Measurements from ENCODE around the gene ELOVL6. TPM values are rescaled to one million over a fixed set of nuclear protein-coding genes. Genes with fewer than 3 reads are reported as not detected.
A peak's percentile ranks its signal among the peaks of the same experiment; 100 is the strongest.

The ELOVL6 gene
- total and polyA plus RNA-seq, 9 of the 15 experiments (the other 6 are each of a cell fraction or from before 2014, with no cell fraction given), result 18.3 to 82.6 (median 46.0) TPM

GRCh38 chr4:110198435-110199416 is at the start of gene ELOVL6 (continued):
- TF ChIP-seq FUS (optimal IDR thresholded peaks at IDR 0.05; ENCODE audit: low read depth, low read length) (no peak), RUNX1 (IDR thresholded peaks at IDR 0.05; ENCODE audit: low read depth) (no peak), TFAP4 (CRISPR knock-in tag; IDR thresholded peaks at IDR 0.05; ENCODE audit: borderline replicate concordance) (peak; percentile 62; the same call in 1 of the 2 replicates), CCNT2 (IDR thresholded peaks at IDR 0.05; ENCODE audit: borderline replicate concordance, extremely low read depth, insufficient read length, low read depth, low read length) (no peak), KAT7 (CRISPR knock-in tag; IDR thresholded peaks at IDR 0.05; ENCODE audit: borderline replicate concordance) (0 out of 2 replicates have a peak, but pooled peaks have one; percentile 42), LEF1 (IDR thresholded peaks at IDR 0.05) (peak; percentile 96), RNF2 (IDR thresholded peaks at IDR 0.05) (peak; percentile 97), BCOR (IDR thresholded peaks at IDR 0.05) (peak; percentile 85), FOXK2 (conservative IDR thresholded peaks at IDR 0.05 in 1 of 2, IDR thresholded peaks at IDR 0.05 in 1 of 2; ENCODE audit: low read depth in 2 of 2) (peak; percentile 70 to 86), ZBTB40 (IDR thresholded peaks at IDR 0.05) (peak; percentile 80), ZBTB40 (CRISPR knock-in tag; IDR thresholded peaks at IDR 0.05) (no peak), CBX5 (IDR thresholded peaks at IDR 0.05; ENCODE audit: borderline replicate concordance, low read depth) (0 out of 2 replicates have a peak, but pooled peaks have one; percentile 14), RBM17 (IDR thresholded peaks at IDR 0.05; ENCODE audit: borderline replicate concordance, low read depth, low read length) (no peak)
- TF ChIP-seq, protein P1, sequence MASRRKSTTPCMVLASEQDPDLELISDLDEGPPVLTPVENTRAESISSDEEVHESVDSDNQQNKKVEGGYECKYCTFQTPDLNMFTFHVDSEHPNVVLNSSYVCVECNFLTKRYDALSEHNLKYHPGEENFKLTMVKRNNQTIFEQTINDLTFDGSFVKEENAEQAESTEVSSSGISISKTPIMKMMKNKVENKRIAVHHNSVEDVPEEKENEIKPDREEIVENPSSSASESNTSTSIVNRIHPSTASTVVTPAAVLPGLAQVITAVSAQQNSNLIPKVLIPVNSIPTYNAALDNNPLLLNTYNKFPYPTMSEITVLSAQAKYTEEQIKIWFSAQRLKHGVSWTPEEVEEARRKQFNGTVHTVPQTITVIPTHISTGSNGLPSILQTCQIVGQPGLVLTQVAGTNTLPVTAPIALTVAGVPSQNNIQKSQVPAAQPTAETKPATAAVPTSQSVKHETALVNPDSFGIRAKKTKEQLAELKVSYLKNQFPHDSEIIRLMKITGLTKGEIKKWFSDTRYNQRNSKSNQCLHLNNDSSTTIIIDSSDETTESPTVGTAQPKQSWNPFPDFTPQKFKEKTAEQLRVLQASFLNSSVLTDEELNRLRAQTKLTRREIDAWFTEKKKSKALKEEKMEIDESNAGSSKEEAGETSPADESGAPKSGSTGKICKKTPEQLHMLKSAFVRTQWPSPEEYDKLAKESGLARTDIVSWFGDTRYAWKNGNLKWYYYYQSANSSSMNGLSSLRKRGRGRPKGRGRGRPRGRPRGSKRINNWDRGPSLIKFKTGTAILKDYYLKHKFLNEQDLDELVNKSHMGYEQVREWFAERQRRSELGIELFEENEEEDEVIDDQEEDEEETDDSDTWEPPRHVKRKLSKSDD (conservative IDR thresholded peaks at IDR 0.05; ENCODE audit: low read length), result no peak
